Activated naive CD8-positive, alpha-beta T cell treated with anti-CD3 and anti-CD28 coated beads, Interleukin-2, amount 50 U/mL, for 16 hours (primary cell): ENCODE results near the gene NUP88.

Experiments used
- DNase-seq: peaks from one replicate; pipeline ENCODE4 v3.0.0-alpha.2; 2020; ENCODE audit warnings: low read depth, low spot score

The NUP88 gene

DNA sequence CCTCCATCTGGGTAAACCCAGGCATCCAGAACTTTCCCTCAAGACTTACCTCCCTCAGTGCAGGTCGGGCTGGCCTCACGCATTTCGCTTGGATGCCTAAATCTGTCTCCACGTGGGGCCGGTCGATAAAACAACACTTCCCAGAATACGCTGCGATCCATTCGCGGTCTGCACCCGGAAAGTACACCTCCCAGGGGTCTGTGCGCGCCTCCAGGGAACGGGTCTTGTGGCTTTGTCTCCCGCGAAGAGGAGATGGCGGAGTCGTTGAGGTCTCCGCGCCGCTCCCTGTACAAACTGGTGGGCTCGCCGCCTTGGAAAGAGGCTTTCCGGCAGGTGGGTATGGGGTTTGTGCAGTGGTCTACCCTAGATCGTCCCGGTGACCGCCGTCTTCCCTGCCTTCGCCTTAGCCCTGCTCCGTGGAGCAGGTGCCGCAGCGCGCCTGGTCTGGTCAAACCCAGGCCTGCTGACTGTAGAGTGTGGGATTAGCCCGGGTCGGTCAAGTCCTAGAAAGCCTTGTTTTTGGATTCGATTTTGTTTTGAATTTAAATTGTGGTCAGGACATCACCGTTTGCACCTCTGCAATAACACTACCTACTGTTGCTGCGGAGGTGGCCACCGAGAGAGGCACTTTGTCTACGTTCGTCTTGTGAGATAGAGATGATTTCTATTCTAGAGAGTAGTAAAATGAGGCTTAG, 644 bp upstream of the NUP88 start, which contains the start of gene RPAIN:
RPAIN (plus strand) TSS at position 224 of the 695 bp plus-strand sequence; CDS start at position 253, 29 bp downstream.
- peak; percentile 64 for DNase-seq

DNA sequence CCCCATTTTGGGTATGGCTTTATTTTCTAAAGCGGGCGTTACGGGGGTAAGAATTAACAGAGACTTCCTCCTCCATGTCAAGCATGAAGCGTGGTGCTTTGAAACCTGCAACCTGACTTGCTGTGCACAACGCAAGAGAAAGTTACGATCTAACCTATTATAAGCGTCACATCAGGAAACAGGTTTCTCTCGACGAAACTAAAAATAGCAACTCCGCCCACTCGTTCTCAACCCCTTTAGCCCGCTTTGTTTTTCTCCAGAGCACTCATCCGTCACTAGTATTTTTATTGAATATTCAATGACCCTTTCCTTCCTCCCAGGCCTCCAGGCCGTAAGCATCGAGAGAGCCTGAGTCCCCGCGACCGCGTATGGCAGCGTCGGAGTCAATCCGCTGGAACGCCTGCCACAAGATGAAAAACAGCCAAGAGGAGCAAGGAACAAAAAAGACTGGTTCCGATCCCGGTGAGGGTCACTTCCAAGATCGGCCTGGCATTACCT, 555 bp downstream of the NUP88 start:
- peak; percentile 60 for DNase-seq

DNA sequence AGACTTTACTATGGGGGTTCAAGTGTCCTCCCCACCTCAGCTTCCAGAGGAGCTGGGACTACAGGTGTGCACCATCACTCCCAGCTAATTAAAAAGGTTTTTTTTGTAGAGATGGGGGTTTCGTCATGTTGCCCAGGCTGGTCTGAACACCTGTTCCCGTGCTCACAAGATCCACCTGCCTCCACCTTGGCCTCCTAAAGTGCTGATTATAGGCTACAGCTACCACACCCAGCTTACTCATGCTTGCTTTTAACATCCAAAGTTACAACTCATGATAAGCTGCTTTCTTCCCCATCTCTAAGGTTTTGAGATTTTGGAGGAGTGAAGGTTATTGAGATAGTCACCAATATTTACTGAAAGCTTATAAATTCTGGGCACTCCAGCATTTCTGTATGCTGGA, 2.6 kb downstream of the NUP88 start:
- no peak for DNase-seq

DNA sequence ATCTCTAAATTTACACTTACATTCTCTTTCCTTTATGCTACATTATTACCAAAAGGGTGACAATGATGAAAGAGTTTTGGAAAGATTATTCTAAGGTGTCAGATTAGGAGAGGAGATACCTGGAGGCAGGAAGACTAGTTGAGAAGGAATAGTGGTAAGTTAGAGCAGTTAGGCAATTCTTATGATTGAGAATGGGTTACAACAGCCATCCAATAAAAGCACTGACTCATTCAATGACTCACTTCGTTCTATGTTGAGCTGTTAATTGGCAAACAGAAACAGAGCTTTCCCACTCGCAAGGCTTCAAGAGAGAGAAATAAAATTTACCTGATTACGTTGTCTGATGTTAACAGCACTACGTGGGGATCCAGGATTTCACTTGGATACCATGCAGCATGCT, 5.8 kb downstream of the NUP88 start:
- no peak for DNase-seq

DNA sequence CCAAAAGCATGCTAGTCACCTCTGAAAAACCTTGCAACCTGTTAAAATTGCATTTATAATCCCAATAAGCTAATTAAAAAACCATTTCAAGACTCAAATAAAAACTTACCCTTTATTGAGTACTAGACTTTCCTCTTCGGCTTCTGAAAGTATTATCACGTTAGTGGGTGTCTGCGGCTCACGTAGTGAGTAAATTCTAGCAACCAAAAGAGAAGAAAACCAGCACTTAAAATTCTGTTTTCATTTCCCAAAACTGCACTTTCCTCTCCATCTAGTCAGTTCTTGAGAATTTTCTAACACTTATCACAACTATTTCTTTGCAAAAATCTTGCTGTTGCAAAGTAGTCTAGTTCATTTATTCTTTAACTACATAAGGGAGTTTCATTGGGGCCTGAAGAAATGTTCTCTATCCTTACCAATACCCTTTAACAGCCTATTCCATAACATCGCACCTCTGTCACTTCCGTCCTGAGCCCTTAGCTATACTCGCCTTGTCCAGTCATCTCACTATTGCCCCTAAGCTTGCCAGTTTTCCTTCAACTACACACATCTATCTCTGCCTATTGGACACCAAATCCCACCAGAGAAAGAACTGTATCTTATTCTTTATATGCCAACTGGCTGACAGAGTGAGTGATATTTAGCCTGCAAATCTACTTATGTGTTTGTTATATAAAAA, 8.7 kb downstream of the NUP88 start:
- no peak for DNase-seq

DNA sequence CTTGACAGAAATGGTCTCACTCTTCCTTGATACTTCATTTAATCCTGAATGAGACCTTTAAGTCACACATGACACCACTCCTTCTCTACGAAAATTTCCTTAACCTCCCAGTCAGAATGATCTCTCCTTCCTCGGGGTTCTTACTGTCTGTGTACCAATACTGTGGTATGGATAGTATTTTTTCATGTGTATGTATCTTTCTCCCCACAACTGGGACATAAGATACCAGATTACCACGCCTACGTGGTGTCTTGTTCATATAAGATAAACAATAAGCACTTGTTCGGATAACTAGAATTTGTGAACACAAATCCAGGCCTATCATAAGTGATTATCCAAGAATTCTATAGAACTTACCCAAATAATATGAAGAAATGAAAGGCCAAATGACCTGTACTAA, 11.3 kb downstream of the NUP88 start:
- DNase-seq: no peak

DNA sequence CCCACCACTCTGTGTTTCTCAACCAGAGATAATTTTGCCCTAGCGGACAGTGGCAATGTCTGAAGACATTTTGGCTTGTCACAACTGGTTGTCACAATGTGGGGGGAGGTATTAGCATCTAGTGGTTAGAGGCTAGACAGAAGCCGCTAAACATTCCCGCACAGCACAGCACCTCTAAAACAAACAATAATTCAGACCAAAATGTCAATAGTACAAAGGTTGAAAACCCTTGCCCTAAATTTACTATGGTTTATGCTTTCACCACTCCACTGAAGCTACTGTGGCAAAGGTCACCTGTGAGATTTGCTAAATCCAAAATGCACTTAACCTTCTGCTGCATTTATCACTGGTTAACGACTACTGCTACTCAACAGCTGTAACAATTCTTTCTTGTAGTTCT, 14.1 kb downstream of the NUP88 start:
- DNase-seq: no peak

DNA sequence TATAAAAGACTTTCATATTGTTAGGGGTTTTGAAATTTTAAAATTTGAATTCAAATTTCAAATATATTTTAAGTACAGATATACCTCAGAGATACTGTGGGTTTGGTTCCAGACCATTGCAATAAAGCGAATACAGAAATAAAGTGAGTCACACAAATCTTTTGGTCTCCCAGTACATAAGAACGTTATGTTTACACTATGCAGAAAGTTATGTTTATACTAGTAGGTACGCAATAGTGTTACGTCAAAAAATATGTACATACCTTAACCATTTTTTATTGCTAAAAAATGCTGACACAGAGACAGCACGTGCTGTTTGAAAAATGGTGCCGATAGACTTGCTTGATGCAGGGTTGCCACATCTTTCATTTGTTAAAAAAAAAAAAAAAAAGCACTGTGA, 19.7 kb downstream of the NUP88 start:
- DNase-seq: no peak

DNA sequence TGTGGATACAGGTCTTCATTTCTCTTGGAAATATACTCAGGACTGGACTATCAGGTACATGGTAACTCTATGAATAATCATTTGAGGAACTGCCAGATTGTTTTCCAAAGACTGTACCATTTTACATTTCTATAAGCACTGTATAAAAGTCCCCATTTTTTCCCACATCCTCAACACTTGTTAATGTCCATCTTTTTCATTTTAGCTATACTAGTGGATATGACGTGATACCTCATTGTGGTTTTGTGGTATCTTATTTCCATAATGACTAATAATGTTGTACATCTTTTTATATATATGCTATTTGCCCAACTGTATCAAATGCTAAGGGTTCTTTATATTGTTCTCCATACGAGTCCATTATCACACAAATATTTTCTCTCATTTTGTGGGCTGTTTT, 22.9 kb downstream of the NUP88 start:
- no peak for DNase-seq

DNA sequence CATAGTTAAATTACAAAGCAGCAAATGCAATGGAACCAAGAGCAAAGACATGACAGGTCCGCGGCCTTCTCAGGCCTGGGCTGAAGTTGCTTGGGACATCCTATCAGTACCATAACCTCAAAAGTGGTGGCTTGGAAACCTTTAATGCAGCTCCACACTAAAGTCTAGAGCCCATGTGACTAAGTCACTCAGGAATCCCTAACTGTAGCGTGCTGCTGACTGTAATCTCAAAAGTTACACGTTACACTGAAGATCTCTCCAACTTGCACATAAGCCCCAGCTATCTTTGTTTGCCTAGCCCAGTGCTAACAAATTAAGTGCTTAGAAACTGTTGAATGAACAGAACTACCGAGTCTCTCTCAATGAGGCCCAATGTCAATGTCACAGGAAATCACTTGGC, 27.8 kb downstream of the NUP88 start:
- no peak for DNase-seq

DNA sequence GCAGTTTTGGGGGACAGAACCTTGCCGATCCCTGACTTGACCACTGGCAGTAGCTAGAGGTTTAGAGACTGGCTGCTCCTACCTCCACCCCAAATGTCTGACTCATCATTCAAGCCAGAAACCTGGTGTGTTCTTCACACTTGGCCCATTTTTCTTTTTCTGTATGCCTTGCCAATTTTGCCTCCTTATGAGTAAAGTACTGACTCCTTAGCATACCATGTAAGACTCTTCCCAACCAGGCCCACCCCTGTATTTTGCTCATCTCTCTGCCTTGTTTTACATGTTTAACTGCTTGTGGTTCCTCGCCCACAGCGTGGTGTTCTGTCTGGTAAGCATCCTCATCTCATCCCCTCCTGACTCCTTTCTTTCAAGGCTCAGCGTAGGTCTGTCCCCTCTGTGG, 37.9 kb downstream of the NUP88 start:
- DNase-seq: no peak

DNA sequence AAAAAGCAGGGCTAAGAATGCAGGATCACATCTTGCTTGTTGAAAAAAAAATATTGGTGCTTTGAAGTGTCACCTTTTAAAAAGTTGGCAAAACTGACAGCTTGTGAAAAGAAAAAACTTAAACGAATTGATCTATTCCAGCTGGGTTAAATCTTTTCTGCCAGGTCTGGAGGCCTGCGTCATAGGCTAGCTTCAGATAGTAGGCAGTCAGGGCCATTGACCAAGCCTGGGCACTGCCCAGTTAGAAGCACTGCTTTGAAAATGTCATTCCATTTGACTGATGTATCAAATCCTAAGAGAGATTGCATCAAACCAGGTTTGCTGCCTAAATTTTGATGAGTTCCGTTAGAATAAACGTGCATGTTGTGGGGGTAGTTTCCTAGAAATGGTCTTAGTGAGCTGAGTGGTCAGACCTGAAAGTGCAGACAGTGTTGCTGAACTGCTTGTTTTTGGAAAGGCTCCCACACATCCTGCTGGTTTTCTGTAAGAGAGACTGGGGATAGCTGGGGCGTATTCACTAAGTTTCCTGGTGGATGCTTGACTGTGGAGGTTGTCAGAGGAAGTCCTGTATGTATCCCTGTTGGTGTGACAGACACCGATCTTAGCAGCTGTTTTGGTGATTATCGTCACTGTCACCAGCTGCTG, 38.8 kb downstream of the NUP88 start:
- DNase-seq: no peak

DNA sequence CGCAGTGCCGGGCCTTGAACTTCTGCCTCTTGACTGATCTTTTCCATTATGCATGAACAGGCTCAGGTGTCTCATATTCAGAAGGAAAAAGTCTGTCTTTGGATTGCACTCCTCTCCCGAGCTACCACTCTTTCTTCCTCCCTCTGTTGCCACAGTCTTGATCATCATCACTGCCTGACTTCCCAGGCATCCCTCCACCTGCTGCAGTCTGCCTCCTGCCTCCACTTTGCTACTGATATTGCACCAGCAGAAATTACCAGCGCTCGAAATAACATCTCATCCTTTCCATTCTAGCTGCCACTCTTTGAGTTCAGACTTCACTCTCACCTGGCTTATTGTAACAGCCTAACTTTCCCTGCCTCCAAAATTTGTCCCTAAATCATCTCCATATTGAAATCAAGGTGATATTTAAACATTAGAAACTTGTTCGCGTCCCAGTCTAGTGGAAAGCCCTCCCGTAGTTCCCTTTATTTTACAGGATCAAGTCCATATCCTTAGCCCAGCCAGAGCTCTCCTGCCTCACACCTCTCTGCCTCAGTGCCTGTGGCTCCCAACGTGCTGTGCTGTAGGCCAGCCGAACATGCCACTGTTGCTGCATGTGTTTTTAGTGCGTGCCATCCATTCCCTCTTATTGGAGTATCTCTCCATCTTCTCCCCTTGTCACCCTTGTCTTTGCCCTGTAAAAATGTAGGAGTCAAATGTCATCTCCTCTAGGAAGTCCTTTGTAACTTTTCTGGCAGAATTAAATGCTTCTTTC, 39.9 kb downstream of the NUP88 start:
- DNase-seq: no peak

DNA sequence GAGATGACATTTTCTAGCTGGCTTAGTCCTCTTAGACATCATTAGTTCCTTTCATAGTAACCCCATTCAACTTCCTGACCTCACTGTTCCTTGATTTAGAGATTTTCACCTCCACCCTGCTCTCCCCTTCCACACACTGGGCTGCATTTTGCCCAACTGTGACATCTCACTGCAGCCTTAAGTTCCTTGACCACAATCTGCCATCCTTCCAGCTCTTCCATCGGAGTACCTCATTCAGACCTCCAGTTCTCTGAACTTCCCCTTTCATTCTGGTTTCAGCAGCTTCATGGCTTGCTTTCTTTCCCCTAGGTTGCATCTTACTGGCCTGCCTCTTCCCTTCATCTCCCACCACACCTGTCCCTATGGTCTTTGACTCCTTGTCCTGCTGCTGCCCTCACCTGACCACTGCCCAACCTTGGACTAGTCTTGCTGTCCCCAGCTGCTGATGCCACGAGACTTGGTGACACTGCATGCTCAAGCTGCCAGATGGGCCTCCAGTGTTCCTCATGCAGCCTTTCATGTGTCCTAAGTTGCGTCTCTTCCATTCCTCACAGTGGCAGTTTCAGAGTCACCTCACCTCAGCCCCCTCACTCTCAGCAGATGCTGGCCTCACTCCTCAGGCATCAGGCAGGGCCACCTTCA, 40.8 kb downstream of the NUP88 start:
- no peak for DNase-seq

DNA sequence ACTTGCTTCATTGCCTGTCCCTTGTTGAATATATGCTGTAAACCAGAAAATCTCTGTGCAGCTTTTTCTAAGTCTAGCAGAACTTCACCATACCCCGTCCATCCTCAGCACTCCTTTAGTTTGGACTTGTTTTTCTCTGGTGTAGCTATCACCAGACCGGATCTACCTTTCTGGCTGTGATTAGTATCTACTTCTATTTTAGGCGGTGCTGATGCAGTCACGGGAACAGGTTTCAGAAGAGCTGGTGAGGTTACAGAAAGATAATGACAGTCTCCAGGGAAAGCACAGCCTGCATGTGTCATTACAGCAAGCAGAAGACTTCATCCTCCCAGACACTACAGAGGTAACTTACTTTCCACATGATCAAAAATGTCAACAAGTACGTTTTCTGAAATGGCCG, 46.4 kb downstream of the NUP88 start:
- DNase-seq: no peak

DNA sequence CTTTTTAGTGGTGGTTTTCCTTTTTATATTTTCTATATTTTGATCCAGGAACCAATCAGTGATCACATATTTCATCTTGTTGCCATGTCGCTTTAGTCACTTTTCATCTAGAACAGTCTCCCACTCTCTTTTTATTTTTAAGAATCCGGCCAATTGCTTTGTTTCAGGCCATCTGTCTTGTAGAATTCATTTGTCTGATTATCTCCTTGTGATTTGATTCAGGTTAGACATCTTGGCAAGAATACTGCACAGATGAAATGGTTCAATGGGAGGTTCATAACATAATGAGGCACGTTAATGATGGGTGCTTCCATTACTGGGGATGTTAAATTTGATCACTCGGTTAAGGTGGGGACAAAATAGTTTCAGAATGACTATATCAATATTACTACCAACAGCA, 49.1 kb downstream of the NUP88 start:
- DNase-seq: no peak

DNA sequence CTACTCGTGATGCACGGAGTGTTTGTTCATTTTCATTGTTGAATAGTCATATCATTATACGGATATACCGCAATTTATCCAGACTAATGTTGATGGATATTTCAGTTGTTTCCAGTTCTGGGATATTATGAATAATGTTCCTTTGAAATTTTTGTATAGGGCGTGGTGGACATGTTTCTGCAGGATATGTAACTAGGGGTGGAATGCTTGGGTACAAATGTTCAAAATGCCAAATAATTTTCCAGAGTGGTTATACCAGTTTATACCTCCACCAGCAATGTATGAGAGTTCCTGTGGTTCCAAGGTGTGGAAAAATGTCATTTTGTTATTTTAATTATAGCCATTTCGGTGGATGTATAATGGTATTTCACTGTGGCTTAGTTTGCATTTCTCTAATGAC, 53.6 kb downstream of the NUP88 start:
- no peak for DNase-seq

DNA sequence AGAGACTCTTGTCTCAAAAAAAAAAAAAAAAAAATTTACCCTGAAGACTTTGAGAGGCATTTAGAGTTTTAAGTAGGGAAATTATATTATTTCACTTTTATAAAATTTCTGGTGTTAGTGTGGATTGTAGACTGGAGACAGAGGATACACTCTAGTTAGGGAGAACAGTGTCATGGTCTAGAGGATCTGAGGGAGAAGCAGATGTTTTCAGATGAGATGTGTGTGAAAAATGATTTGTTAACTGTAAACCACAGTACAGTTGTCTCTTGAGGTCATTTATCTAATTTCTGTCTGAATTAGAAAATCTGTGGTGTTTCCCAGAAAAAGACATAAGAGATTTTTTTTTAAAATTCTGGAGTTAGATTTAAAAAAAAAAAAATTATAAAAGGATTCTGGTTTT, 54.8 kb downstream of the NUP88 start:
- no peak for DNase-seq

DNA sequence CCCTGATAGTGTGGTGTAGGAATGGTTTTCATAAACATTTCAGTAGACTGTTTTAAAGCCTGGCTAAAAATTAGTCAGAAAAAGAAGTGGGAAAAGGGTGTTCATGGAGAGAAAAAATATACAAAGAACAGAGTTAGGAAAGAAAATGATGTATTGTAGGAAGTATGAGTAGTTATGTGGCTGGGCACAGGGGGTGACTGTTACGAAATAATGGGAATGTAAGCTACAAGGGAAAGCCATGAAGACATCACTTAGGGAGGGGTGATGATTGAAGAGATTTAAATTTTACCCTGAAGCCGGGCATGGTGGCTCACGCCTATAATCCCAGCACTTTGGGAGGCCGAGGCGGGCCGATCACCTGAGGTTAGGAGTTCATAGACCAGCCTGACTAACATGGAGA, 55.3 kb downstream of the NUP88 start:
- DNase-seq: no peak

DNA sequence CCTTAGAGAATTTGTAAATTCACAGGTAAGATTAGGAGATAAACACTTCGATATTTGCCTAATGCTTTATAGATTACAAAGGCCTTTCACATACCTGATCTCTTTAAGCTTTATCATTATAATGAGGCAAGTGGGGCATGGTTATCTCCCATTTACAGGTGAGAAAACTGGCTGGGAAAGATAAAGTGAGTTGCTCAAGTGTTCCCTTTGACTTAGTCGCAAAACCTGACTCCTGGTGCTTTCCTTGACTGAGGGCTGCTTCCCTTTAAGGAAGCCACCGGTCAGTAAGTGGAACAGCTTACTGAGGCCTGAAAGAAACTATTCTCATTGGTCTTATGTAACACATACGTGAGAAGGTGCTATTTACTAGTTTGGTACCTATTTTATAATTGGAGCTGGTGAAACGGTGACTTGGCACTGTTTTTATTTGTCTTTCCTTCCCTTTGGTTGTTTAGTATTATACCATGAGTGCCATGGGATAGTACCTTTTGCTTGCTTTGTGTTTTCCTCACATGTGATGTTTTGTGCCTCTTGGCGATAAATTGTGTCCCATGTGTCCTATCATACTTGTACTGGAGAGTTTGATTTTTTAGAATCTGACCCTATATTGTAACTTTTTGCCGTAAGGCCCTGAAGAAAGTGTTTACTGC, 57.2 kb downstream of the NUP88 start:
- no peak for DNase-seq

DNA sequence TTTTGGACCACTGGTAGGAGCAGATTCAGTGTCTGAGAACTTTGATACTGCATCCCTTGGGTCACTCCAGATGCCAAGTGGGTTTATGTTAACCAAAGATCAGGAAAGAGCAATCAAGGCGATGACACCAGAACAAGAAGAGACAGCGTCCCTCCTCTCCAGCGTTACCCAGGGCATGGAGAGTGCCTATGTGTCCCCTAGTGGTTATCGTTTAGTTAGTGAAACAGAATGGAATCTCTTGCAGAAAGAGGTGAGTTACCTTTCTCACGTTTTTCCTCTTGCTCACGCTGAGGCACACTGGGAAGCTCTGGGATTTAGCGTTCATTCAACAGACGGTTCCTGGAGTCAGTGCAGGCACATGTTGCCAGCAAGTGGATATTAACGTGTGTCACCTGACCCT, 58.0 kb downstream of the NUP88 start:
- DNase-seq: no peak
